ENCODE data around the gene MFAP4.
A peak's percentile ranks its signal among the peaks of the same experiment; 100 is the strongest.

The MFAP4 gene

GRCh38 chr17:19347323-19348080 is 39.5 kb downstream of the MFAP4 start:
- no peak for DNase-seq (ENCODE audit: low read depth)

GRCh38 chr17:19346351-19347255 is 40.4 kb downstream of the MFAP4 start:
- no peak for DNase-seq (ENCODE audit: low read depth)

GRCh38 chr17:19345486-19346350 is 41.3 kb downstream of the MFAP4 start:
- DNase-seq (ENCODE audit: low read depth) = no peak

GRCh38 chr17:19345067-19345460 is 41.9 kb downstream of the MFAP4 start:
- no peak for DNase-seq (ENCODE audit: low read depth)

- no peak for DNase-seq (ENCODE audit: low read depth)
Observed at GRCh38 chr17:19344311-19345066, 42.5 kb downstream of the MFAP4 start.

- DNase-seq (ENCODE audit: low read depth) = no peak
Observed at GRCh38 chr17:19343671-19344151, 43.3 kb downstream of the MFAP4 start.

- no peak for DNase-seq (ENCODE audit: low read depth)
Observed at GRCh38 chr17:19343256-19343630, 43.7 kb downstream of the MFAP4 start.

- DNase-seq (ENCODE audit: low read depth) = no peak
Observed at GRCh38 chr17:19342611-19343255, 44.3 kb downstream of the MFAP4 start.

GRCh38 chr17:19341641-19342610 is 45.1 kb downstream of the MFAP4 start:
- DNase-seq (ENCODE audit: low read depth) = no peak

GRCh38 chr17:19341211-19341631 is 45.8 kb downstream of the MFAP4 start:
- DNase-seq (ENCODE audit: low read depth) = no peak

- DNase-seq (ENCODE audit: low read depth) = no peak
Observed at GRCh38 chr17:19339341-19339815, 47.6 kb downstream of the MFAP4 start.

- peak; percentile 45 for DNase-seq (ENCODE audit: low read depth)
Observed at GRCh38 chr17:19338031-19338990, 48.7 kb downstream of the MFAP4 start.

- DNase-seq (ENCODE audit: low read depth) = no peak
Observed at GRCh38 chr17:19337712-19338023, 49.3 kb downstream of the MFAP4 start.

GRCh38 chr17:19336938-19337711 is 49.9 kb downstream of the MFAP4 start:
- DNase-seq (ENCODE audit: low read depth) = no peak

- DNase-seq (ENCODE audit: low read depth) = no peak
Observed at GRCh38 chr17:19335951-19336631, 50.9 kb downstream of the MFAP4 start.

- no peak for DNase-seq (ENCODE audit: low read depth)
Observed at GRCh38 chr17:19334331-19334730, 52.7 kb downstream of the MFAP4 start.

- no peak for DNase-seq (ENCODE audit: low read depth)
Observed at GRCh38 chr17:19333736-19334290, 53.2 kb downstream of the MFAP4 start.

Data from stimulated activated CD8-positive, alpha-beta memory T cell treated with anti-CD3 and anti-CD28 coated beads, Interleukin-4, amount 100 ng/mL, for 24 hours (primary cell).